GM21786 (cell line): ENCODE results near the gene IL22RA1.

Source experiments
- ATAC-seq: cut with Tn5 transposase; IDR thresholded peaks from one replicate; pipeline ENCODE4 v1.9.1; 2021; ENCODE audit not compliant: unreplicated experiment

The IL22RA1 gene

GRCh38 chr1:24142546-24143534 is at the start of gene IL22RA1:
Gene IL22RA1, minus strand, starts transcription at chr1:24143140. Its CDS starts 58 bp downstream, at chr1:24143082.
- ATAC-seq = no peak

GRCh38 chr1:24191860-24192259 is 48.9 kb upstream of the IL22RA1 start:
- no peak for ATAC-seq

GRCh38 chr1:24190983-24191461 is 48.1 kb upstream of the IL22RA1 start:
- ATAC-seq = peak; percentile 53

- ATAC-seq = no peak
These were observed 46.6 kb upstream of the IL22RA1 start for GRCh38 chr1:24189528-24189927.

- no peak for ATAC-seq
These were observed 44.3 kb upstream of the IL22RA1 start, which contains the start of gene IFNLR1 for GRCh38 chr1:24186993-24187790. Gene IFNLR1, minus strand, starts transcription at chr1:24187289. Its CDS starts 41 bp downstream, at chr1:24187248.

- ATAC-seq = no peak
These were observed 43.7 kb upstream of the IL22RA1 start for GRCh38 chr1:24186711-24186992.

- ATAC-seq = no peak
These were observed 43.2 kb upstream of the IL22RA1 start for GRCh38 chr1:24186031-24186710.

GRCh38 chr1:24185076-24185475 is 42.1 kb upstream of the IL22RA1 start:
- no peak for ATAC-seq

GRCh38 chr1:24182061-24182460 is 39.1 kb upstream of the IL22RA1 start:
- no peak for ATAC-seq

- ATAC-seq = no peak
These were observed 38.7 kb upstream of the IL22RA1 start for GRCh38 chr1:24181619-24182018.

GRCh38 chr1:24180676-24181075 is 37.7 kb upstream of the IL22RA1 start:
- no peak for ATAC-seq

- ATAC-seq = no peak
These were observed 36.4 kb upstream of the IL22RA1 start for GRCh38 chr1:24179251-24179840.

GRCh38 chr1:24178407-24178806 is 35.5 kb upstream of the IL22RA1 start:
- no peak for ATAC-seq

- ATAC-seq = no peak
These were observed 34.2 kb upstream of the IL22RA1 start for GRCh38 chr1:24177161-24177560.

GRCh38 chr1:24175033-24175755 is 32.3 kb upstream of the IL22RA1 start:
- no peak for ATAC-seq

- ATAC-seq = no peak
These were observed 31.0 kb upstream of the IL22RA1 start for GRCh38 chr1:24173638-24174575.

- no peak for ATAC-seq
These were observed 29.7 kb upstream of the IL22RA1 start for GRCh38 chr1:24172598-24172997.

- no peak for ATAC-seq
These were observed 26.3 kb upstream of the IL22RA1 start for GRCh38 chr1:24169286-24169685.

GRCh38 chr1:24168245-24168644 is 25.3 kb upstream of the IL22RA1 start:
- no peak for ATAC-seq
